NB4 (cell line): ENCODE results near the gene PDE4DIP.
"Not testable (repeated sequence)": the region's sequence is repeated elsewhere in the genome, so short reads cannot be mapped to it uniquely, and the experiment has no call there.

ENCODE experiments used
- CTCF ChIP-seq: IDR thresholded peaks from one replicate; pipeline ENCODE4 v1.5.1; 2012; ENCODE audit warnings: low read depth, low read length
- MAX ChIP-seq: IDR thresholded peaks from 2 replicates; pipeline ENCODE4 v1.6.1; 2011; ENCODE audit warnings: low read depth, low read length
- POLR2A ChIP-seq: IDR thresholded peaks from 2 replicates; pipeline ENCODE4 v1.6.1; 2011; ENCODE audit warnings: mild to moderate bottlenecking; ENCODE audit not compliant: insufficient read length; ENCODE audit errors: extremely low read depth

DNA sequence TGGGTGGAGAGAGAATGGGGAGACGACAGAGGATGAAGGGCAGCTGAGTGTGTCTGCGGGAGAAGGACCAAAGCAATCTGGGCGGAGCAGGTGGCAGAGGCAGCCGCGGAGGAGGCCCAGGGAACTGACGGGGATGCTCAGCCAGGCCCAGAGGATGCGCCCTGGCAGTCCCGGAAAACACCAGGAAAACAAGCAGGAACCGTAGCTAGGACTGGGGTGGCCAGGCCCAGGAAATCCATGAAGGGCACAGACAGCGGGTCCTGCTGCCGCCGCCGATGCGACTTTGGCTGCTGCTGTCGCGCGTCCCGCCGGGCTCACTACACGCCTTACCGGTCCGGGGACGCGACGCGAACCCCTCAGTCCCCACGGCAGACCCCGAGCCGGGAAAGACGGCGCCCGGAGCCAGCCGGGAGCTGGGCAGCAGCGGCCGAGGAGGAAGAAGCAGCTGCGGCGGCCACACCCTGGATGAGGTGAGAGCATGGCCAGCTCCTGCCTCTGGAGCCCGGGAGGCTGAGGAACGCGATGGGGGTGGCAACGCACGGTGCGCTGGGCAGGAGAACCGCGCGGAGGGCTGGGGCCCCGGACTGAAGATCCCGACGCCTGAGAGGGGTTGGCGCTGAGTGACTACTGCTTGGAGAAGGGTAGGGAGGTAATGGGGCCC lies 35.8 kb upstream of the PDE4DIP start:
- not testable (repeated sequence) for TF ChIP-seq MAX, POLR2A, CTCF
